HPDE6-E6E7 (cell line): ENCODE measurements around the gene TBC1D22A.
"Not testable (repeated sequence)": the region's sequence is repeated elsewhere in the genome, so short reads cannot be mapped to it uniquely, and the experiment has no call there.

ENCODE experiments used
- DNase-seq: peaks from one replicate; pipeline ENCODE4 v3.0.0; 2011; ENCODE audit warnings: missing footprints; ENCODE audit errors: extremely low spot score

The TBC1D22A gene

GRCh38 chr22:46813816-46814597 lies 51.6 kb downstream of the TBC1D22A start:
- DNase-seq: no peak

GRCh38 chr22:46815132-46815531 lies 52.7 kb downstream of the TBC1D22A start:
- DNase-seq: no peak

GRCh38 chr22:46815559-46815895 lies 53.1 kb downstream of the TBC1D22A start:
- no peak for DNase-seq

GRCh38 chr22:46815896-46816731 lies 53.7 kb downstream of the TBC1D22A start:
- DNase-seq: no peak

GRCh38 chr22:46817390-46817789 lies 54.9 kb downstream of the TBC1D22A start:
- not testable (repeated sequence) for DNase-seq

GRCh38 chr22:46823248-46823647 lies 60.8 kb downstream of the TBC1D22A start:
- no peak for DNase-seq

GRCh38 chr22:46823654-46824053 lies 61.2 kb downstream of the TBC1D22A start:
- DNase-seq: no peak

GRCh38 chr22:46824344-46824909 lies 62.0 kb downstream of the TBC1D22A start:
- DNase-seq: no peak

- no peak for DNase-seq
These were observed 62.6 kb downstream of the TBC1D22A start for GRCh38 chr22:46824980-46825544.

GRCh38 chr22:46826438-46827135 lies 64.1 kb downstream of the TBC1D22A start:
- no peak for DNase-seq

GRCh38 chr22:46827136-46827780 lies 64.8 kb downstream of the TBC1D22A start:
- DNase-seq: no peak

GRCh38 chr22:46827781-46828180 lies 65.3 kb downstream of the TBC1D22A start:
- DNase-seq: no peak

- no peak for DNase-seq
These were observed 66.0 kb downstream of the TBC1D22A start for GRCh38 chr22:46828323-46828900.

GRCh38 chr22:46829117-46829891 lies 66.9 kb downstream of the TBC1D22A start:
- peak; percentile 70 for DNase-seq

GRCh38 chr22:46829941-46830715 lies 67.7 kb downstream of the TBC1D22A start:
- DNase-seq: peak; percentile 22

GRCh38 chr22:46830841-46831240 lies 68.4 kb downstream of the TBC1D22A start:
- no peak for DNase-seq

GRCh38 chr22:46833228-46833627 lies 70.8 kb downstream of the TBC1D22A start:
- DNase-seq: no peak

GRCh38 chr22:46834021-46834737 lies 71.7 kb downstream of the TBC1D22A start:
- DNase-seq: no peak

- DNase-seq: no peak
These were observed 72.8 kb downstream of the TBC1D22A start for GRCh38 chr22:46835288-46835687.
